Testis (tissue), 2 donors: ENCODE results near the gene NRCAM.

Experiments used
- POLR2A ChIP-seq: fragments of 450-650 bp; IDR thresholded peaks from one replicate; pipeline ENCODE4 v1.6.1; 2017; ENCODE audit warnings: antibody characterized with exemption, mild to moderate bottlenecking, moderate library complexity
- TF ChIP-seq, protein P1 (sequence below), 3 experiments: fragments of 450-650 bp in 2 of 3; fragments of 200-600 bp in 1 of 3; sonication (generic) in 1 of 3; IDR thresholded peaks; one replicate each; pipeline ENCODE4 v1.5.1; 2016 to 2019; ENCODE audit warnings: antibody characterized with exemption in 3 of 3, mild to moderate bottlenecking in 2 of 3, moderate library complexity in 1 of 3

GRCh38 chr7:108248821-108249220, 207.4 kb downstream of the NRCAM start:
- TF ChIP-seq, protein P1, sequence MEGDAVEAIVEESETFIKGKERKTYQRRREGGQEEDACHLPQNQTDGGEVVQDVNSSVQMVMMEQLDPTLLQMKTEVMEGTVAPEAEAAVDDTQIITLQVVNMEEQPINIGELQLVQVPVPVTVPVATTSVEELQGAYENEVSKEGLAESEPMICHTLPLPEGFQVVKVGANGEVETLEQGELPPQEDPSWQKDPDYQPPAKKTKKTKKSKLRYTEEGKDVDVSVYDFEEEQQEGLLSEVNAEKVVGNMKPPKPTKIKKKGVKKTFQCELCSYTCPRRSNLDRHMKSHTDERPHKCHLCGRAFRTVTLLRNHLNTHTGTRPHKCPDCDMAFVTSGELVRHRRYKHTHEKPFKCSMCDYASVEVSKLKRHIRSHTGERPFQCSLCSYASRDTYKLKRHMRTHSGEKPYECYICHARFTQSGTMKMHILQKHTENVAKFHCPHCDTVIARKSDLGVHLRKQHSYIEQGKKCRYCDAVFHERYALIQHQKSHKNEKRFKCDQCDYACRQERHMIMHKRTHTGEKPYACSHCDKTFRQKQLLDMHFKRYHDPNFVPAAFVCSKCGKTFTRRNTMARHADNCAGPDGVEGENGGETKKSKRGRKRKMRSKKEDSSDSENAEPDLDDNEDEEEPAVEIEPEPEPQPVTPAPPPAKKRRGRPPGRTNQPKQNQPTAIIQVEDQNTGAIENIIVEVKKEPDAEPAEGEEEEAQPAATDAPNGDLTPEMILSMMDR (IDR thresholded peaks at IDR 0.05) = no peak
- no peak for TF ChIP-seq POLR2A
